ENCODE data around the gene RAD21L1.

Gene RAD21L1

DNA sequence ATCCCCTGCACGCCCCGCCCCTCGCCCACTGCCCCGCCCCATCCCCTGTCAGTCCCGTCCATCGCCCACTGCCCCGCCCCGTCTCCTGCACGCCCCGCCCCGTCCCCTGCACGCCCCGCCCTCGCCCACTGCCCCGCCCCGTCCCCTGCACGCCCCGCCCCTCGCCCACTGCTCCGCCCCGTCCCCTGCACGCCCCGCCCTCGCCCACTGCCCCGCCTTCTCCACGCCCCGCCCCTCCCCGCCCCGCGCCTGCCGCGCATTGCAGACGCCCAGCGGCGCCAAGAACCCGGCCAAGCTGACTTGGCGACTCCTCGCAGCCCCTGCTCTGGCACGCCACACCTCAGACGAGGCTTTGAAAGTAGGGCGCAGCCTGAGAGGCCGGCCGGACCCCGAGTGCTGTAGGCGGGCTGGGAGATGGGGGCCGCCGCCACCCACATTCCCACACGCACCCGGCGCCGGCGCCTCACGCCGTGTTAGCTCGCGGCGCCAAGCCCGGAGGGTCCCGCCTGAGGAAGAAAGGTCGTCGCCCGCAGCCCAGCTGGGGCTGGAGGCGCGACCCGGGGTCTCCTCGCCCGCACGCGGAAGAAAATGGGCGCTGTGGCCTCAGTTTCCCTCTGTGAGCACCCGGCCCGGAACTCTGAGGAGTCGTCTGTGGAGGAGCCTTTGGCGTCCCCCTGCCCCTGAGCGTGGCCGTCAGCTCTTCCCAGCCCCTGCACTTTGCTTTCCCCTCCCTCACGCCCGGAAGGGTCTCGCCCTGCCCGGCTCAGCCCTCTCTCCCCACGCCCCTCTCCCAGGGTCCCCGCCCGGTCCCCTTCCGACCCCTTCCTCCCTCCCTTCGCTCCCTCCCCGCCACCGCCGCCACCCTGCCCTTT lies at the start of gene RAD21L1:
Gene RAD21L1, plus strand, starts transcription at position 262 of the 872 bp plus-strand sequence. CDS start 2,410 bp downstream, outside the sequence.
- DNase-seq: no peak

DNA sequence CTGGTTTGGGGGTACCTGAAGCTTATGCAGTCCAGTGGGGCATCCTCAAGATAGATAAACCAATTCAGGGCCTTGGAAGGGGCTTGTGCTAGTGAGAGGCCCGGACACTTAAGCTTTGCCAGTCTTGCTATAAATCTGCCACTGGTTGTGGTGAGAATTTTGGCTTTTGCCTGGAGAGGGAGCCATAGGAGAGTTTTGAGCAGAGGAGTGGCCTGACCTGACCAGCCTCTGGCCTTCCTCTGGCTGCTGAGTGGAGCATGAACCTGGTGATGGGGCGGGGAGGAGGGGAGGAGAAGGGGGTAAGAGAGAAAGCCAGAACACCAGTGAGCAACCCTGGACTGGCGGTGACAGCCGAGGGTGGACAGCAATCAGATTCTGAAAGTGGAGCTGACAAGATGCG lies 48.2 kb upstream of the RAD21L1 start:
- DNase-seq: no peak

DNA sequence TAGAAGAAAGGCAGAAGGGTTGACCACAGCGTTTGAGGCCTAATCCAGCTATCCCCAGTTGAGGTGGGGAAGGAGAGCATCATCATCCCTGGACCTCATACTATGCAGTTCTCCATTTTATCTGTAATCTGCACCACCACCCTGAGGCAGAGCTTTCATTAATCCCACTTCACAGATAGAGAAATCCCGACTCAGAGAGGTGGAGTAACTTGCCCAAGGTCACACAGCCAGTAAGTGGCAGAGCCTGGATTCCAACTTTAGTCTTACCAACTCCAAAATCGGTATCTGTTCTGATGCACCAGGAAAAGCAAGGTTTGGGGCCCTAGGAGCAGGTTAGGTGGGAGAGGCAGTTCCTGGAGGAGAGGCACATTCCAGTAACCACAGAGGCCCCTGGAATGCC lies 47.7 kb upstream of the RAD21L1 start:
- no peak for DNase-seq

DNA sequence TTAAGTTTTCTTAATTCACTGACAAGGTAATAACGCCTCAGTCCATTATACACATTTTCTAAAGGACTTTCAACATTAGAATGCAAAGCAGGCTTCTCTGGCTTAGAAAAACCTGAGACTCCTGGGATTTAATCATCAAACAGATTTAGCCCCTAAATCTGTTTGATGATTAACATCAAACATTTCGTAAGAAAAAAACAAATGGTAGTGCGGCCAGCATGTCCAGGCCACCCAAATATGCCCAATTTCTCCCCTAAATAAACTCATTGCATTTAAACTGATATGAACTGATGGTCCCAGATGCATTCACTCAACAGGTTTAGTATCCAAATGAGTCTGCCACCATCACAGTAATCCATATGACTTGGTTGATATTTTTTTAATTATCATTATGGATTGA lies 47.2 kb upstream of the RAD21L1 start:
- no peak for DNase-seq

DNA sequence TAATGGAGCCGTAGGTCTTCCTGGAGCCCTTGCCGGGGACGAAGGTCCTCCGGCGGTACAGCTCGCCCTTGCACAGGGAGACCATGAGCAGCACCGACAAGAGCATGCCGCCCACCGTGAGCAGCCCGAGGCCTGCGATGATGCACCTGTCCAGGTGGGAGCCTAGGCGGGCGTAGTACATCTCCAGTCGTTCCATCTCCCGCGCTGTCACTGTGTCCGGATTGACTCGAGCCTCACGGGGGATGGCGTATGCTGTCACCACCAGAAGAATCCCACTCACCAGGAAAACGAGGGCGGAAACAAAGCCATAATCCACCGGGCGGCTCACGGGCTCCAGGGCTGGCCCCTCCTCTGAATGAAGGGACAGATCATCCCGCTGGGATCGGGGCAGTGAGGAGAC lies 44.9 kb upstream of the RAD21L1 start:
- no peak for DNase-seq

DNA sequence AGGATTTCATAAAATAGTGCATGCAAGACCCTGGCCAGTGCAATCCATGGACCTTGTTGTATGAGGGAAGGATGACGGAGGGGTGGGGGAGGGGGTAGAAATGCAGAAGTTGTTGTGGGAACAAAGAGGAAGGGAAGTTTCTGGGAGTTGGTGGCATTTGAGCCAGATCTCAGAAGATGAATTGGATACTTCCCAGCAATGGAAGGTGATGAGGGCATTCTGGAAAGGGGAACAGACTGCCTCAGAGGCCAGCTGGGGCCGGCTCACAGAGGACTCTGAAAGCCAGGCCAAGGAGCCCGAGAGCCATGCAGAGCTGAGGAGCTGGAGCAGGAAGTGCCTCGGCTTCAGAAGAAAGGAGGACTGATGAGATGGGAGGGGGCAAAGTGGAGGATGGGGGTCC lies 43.7 kb upstream of the RAD21L1 start:
- no peak for DNase-seq

DNA sequence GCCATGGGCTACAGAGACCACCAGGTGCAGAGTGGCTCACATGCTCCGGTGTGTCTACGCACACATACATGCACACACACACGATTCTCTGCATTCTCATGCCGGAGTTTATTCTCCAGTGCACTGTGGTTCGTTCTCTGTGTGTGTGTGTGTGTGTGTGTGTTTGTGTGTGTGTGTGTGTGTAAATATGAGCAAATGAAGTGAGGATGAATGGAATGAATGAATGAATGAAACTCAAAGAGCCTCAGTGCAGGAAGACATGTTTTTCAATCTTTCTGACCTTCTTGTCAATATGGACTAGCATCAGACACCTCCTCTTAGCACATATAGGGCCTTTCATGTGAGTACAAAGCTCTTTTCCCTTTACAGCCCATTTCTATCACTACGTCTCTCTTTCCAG lies 42.7 kb upstream of the RAD21L1 start:
- DNase-seq: no peak

DNA sequence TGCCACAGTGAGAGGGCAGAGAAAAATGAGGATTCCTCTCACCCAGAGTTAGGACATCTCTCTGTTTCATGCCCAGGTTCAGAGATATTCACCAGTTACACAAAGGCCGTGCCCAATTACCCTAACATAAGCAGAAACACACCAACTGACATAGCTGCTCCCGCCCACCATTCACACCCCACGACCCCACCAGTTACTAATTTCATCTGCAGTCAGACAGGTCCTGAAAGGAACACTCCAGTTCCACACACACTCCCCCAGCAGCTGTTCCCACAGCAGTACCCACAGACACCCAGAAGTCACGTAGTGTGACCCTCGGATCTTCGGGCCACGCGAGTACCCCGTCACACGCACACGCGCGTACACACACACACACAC lies 41.6 kb upstream of the RAD21L1 start:
- no peak for DNase-seq

DNA sequence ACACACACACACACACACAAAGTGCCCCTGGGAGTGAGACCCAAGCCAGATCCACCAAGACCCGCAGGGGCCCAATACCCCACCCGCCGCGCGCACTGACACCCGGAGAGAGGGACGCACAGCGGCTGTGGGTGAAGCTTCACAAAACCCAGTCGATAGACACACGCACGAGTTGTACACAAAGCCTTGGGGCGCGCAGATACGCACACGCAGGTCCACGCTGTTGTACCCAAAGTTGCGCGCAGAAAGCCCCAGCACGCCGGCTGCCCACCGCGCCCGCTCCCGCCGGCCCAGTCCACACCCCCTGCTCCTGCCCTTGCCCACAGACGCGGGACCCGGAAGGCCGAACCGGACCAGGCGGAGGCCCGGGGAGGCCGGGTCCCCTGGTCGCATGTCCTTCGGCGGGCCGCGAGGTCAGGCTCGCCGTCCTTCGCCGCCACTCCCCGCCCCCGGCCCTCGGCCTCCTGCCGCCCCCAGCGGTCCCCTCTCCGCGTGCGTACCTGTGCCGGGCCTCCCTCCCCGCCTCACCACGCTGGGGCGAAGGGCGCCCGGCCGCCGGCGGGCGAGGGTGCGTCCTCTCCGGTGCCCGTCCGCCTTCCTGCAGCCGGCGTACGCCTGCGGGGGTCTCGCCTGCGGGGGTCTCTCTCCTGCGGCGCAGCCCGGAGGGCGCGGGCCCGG lies 41.1 kb upstream of the RAD21L1 start, which contains the start of gene TMEM74B:
Gene TMEM74B, minus strand, starts transcription at position 344 of the 678 bp plus-strand sequence. CDS start 1,180 bp downstream, outside the sequence.
- no peak for DNase-seq

DNA sequence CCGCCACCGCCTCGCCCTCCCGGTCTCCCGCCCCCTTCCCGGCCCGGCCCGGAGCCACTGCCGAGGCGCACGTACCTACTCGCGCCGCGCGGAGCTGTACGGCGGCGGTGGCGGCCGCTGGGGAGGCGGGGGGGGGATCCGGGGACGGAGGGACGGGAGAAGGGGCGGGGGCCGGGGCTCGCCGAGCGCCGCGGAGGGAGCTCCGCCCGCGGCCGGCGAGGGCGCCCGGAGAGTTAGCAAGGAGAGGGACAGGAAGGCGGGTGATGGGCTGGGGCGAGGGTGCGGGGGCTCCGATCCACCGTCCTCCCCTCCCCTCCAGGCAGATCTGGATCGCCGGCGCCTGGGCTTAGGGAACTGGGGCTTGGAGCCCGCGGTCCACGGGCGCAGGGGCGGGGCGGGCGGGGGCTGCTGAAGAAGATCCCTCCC lies 40.5 kb upstream of the RAD21L1 start:
- no peak for DNase-seq

DNA sequence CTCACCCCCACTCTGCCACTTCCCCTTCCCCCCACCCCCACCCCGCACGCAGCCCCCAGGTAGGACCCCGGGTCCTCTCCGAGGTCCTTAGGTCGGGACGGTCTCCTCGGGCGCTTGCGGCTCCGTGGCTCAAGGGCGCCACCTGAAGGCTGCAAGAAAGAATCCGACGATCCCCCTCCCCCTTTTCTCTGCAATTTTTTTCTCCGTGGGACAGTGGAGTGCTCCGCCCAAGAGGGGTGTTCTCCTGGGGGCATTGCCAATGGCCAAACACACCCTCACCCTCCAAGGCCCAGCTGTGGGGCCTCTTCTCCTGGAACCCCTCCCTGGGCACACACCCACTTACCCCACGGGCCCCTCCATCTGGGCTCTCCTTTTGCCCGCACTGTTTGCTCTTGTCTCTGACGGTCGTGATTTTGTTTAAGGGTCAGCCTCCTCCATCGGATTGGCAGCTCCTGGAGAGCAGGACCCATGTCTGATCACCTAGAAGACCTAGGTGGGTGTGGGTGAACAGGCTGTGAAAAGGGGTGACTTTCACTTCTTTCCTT lies 40.0 kb upstream of the RAD21L1 start:
- no peak for DNase-seq

DNA sequence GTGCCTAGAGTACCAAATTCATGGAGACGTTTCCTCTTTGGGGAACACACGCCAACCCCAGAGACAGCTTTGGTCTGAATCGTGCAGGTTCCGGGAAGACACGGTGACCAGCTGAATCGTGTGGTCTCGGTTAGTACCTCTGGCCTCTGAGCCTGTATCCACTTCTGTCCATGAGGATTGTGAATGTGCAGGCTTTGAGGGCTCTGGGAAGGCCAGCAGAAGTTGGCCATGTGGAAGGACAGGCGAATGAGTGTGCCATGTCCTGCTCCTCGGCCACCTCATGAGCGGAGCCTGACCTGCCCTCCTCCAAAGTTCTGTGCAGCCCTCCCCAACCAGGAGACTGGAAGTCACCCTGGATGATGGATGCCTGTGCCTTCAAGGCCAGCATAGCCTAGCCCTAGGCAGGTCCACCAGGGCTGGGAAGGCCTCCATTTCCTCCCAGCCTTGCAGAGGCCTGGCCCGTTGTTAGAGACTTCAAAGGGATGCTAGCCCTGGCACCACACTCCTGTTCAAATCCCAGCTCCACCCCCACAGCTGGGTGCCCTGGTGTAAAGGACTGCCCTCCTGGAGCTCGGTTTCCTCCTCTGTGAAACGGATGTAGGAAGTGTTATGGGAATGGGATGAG lies 39.4 kb upstream of the RAD21L1 start:
- DNase-seq: no peak

DNA sequence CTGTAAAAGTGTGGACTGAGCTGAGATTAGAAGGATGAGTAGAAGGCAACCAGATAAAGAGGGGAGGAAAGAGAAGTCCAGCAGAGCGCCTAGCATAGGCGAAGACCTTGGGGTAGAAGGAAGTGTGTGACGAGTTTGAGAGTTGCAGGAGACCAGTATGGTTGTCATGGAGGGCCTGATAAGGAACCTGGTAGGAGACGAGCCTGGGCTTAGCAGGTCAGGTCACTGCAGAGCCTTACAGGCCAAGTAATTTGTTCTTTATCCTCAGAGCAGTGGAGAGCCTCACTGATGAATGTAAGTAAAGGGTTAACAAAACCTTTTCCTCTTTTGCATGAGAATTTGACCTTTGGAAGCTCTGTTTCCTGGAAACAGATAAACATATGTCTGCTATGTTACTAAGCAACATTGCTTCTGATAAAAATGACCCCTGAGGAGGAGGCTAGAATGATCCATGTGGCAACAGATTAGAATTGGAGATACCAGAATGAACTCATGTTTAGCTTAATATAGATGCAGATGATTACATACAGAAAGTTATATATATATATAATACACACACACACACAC lies 38.2 kb upstream of the RAD21L1 start:
- peak; percentile 6 for DNase-seq

DNA sequence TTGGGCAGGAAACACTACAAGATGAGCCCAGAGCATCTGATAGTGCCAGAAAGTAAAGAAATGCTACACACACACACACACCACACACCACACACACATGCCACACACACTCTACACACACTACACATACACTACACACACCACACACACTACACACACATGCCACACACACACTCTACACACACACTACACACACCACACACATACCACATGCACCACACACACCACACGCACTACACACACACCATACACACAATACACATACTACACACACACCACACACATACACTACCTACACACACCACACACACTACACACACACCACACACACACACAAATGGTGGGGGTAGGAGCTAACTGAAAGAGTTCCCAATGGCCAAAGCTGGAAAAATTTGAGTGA lies 37.5 kb upstream of the RAD21L1 start:
- no peak for DNase-seq

DNA sequence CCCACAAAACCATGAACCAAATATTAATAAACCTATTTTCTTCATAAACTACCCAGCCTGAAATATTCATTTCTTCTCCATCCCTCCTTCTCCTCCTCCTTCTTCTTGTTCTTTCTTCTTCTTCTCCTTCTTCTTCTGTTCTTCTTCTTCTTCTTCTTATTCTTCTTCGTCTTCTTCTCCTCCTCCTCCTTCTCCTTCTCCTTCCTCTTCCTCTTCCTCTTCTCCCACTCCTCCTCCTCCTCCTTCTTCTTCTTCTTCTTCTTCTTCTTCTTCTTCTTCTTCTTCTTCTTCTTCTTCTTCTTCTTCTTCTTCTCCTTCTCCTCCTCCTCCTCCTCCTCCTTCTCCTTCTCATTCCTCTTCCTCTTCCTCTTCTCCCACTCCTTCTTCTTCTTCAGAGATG lies 36.0 kb upstream of the RAD21L1 start:
- DNase-seq: no peak

DNA sequence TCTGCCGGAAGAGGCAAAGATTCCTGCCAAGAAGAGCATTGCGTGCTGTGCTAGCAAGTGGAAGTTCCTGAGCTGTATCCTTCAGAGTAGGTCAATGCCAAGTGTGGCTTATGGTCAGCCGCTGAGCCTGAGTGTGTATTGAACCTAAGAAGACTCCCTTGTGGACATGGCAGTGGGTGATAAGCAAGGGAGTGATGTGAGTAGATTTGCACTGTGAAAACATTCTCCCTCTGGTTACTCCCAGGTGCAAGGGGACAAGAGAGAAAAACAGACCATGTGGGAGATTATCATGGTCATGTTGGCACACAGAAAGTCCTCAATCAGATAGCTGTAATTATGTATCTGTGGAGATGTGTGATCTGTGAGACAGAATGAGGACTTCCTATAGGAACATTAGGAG lies 35.0 kb upstream of the RAD21L1 start:
- DNase-seq: no peak

DNA sequence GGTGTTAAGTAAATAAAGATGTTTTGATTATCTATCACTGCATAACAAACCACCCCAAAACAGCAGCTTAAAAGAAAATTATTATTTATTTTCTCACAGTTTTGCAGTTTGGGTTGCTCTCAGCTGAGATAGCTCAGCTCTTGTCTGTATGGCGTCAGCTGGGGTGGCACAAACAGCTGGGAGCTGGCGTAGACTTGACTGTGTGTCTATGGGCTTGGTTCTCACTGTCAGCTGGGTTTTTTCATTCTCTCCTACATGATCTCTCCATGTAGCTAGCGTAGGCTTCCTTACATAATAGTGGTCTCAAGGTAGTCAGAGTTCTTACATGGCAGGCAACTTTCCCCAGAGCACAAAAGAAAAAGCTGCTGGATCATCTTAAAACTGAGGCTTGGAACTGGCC lies 34.5 kb upstream of the RAD21L1 start:
- no peak for DNase-seq

DNA sequence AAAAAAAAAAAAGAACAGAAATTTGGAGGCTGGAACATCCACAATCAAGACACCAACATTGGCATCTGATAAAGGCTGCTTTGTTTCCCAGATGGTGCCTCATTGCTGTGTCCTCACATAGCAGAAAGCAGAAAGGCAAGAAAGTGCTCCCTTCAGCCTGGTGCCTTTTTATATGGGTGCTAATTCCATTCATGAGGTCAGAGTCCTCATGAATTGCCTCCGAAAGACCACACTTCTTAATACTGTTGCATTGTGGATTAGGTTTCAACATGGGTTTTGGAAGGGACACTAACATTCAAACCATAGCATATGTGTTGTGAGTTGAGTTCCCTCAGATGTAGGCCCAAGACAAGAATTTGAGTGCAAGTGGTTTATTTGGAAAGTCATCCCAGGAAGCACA lies 30.6 kb upstream of the RAD21L1 start:
- DNase-seq: no peak

DNA sequence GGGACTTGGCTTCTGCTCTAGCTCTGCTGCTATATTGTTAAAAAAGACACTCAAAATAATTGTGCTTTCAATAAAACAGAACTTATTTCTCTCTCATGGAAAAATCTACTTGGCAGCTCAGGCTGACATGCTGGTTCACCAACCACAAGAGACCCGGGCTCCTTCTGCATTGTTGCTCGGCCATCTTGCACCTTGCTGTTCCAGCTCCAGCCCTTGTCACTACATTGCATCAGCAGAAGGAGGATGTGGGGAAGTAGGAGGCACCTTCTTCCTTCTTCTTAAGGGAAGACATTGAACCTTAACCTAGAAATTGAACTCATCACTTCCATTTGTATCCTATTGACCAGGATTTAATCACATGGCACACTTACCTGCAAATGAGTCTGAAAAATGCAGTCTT lies 29.2 kb upstream of the RAD21L1 start:
- DNase-seq: no peak

DNA sequence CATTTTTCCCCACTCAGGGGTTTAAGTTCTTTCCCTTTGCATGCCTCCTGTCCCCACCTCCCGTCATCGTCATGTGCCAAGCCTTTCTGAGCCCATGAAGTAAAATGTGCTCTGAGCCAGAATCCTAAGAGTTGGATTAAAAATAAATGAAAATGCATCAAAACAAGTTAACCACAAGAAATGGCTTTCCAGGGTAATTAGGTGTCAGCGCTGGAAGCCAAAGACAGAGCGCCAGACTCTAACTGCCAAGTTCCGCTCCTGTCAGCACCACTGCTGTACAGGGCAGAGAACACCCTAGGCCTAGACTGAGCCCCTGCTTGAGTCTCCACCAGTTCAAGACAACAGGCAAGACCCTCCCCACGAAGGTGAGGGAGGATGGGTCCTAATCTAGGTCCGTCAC lies 28.0 kb upstream of the RAD21L1 start:
- DNase-seq: no peak

DNA sequence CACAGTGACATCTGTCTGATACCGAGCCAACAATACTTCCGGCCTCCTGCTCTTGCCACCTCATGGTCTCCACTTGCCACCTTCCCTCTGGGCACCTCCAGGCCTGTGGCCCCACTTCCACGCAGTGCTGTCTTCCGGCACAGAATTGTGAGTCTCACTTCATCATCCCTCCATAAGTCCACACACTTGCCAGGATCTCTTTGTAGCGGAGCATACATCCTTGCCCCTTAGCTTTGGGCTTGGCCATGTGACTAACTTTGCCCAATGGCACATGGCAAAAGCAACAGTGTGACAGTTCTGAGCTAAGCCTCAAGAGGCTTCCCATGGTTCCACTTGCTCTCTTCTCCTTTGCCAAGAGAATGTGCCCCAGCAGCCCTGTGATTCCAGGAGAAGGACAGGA lies 27.1 kb upstream of the RAD21L1 start:
- no peak for DNase-seq

DNA sequence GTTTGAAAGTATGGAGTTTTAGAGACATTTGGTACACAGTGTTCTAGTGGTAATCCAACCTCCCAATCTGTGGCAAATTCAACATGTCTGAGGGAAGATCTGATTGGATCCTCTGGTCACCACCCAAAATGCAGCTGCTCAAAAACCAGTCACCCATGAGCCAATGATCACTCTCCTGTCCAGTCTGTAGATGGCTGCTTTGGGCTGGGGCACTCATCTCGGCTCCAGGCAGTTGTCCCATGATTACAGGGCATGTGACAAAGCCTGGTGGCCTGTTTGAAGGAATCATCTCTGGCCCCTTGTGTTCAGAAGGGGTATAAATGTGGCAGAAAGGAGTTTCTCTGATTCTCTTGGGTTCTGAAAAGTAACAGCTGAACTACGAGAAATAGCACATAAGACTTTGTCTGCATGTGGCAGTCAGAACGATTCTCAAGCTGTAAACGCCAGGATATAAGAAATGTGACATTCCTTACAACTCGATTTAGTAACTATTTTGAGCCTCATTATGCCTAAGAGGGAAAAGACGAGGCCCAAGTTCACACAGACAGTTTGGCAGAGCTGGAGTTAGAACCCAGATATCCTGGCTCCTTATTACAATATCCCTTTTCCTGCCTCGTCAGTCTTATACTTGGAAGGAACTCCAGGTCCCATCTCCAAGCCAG lies 26.5 kb upstream of the RAD21L1 start:
- DNase-seq: no peak

DNA sequence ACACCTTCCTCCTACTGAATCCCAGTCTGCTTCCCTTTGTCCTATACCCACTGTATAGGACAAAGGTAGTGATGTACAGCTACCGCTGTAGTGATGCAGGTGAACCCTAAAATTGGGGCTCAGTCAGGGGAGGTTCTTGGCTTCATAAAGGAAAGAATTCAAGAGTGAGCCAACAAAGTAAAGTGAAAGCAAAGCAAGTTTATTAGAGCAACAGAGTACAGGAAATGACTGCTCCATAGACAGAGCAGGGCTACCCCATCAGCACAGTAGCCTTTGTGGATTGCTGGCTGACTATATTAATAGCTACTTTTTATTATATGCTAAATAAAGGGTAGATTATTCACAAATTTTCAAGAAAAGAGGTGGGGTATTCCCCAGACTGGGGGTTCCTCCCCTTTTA lies 25.9 kb upstream of the RAD21L1 start:
- DNase-seq: no peak
